HepG2 (cell line): Measurements from ENCODE around the gene GFER. TPM values are rescaled to one million over a fixed set of nuclear protein-coding genes. Genes with fewer than 3 reads are reported as not detected.
A peak's percentile ranks its signal among the peaks of the same experiment; 100 is the strongest.

Experiments
- DRAP1 ChIP-seq: IDR thresholded peaks from 2 replicates; pipeline ENCODE4 v1.6.1; 2016; ENCODE audit warnings: missing genetic modification reagents, missing compliant biosample characterization
- KLF15 ChIP-seq: sonication (generic); formaldehyde crosslinking; IDR thresholded peaks from 2 replicates; pipeline ENCODE4 v1.8.1; 2023; ENCODE audit warnings: borderline replicate concordance, mild to moderate bottlenecking, inconsistent platforms, missing genetic modification reagents, mixed read lengths
- MED1 ChIP-seq: sonication (generic); formaldehyde crosslinking; IDR thresholded peaks from 2 replicates; pipeline ENCODE4 v1.4.0; 2020; ENCODE audit warnings: missing genetic modification reagents
- MEIS1 ChIP-seq: sonication (generic); formaldehyde crosslinking; IDR thresholded peaks from 2 replicates; pipeline ENCODE4 v1.9.0; 2021; ENCODE audit warnings: mild to moderate bottlenecking, missing genetic modification reagents, moderate library complexity, borderline replicate concordance
- MXD4 ChIP-seq: IDR thresholded peaks from 2 replicates; pipeline ENCODE4 v1.6.1; 2016; ENCODE audit warnings: mild to moderate bottlenecking, missing biosample characterization, missing genetic modification reagents
- POLR2AphosphoS2 ChIP-seq: IDR thresholded peaks from 2 replicates; pipeline ENCODE4 v1.6.1; 2011; ENCODE audit warnings: low read depth, low read length, improper control_type of control experiment
- RORA ChIP-seq: sonication (generic); formaldehyde crosslinking; IDR thresholded peaks from 2 replicates; pipeline ENCODE4 v1.5.0; 2020; ENCODE audit warnings: mild to moderate bottlenecking, missing genetic modification reagents, moderate library complexity
- RXRB ChIP-seq: IDR thresholded peaks from 2 replicates; pipeline ENCODE4 v1.6.1; 2016; ENCODE audit warnings: borderline replicate concordance, missing genetic modification reagents, missing compliant biosample characterization
- SIX4 ChIP-seq: sonication (generic); formaldehyde crosslinking; IDR thresholded peaks from 2 replicates; pipeline ENCODE4 v1.4.0; 2020; ENCODE audit warnings: missing genetic modification reagents
- TBP ChIP-seq: sonication (generic); formaldehyde crosslinking; IDR thresholded peaks from 2 replicates; pipeline ENCODE4 v1.5.0; 2020; ENCODE audit warnings: missing genetic modification reagents
- THRA ChIP-seq: sonication (generic); formaldehyde crosslinking; IDR thresholded peaks from 2 replicates; pipeline ENCODE4 v1.4.0; 2020; ENCODE audit warnings: missing genetic modification reagents, borderline replicate concordance
- ZNF276 ChIP-seq: sonication (generic); formaldehyde crosslinking; IDR thresholded peaks from 2 replicates; pipeline ENCODE4 v1.4.0; 2020; ENCODE audit warnings: mild to moderate bottlenecking, low read depth, missing genetic modification reagents
- ZNF646 ChIP-seq: sonication (generic); formaldehyde crosslinking; IDR thresholded peaks from 2 replicates; pipeline ENCODE4 v1.9.0; 2021; ENCODE audit warnings: mild to moderate bottlenecking, missing genetic modification reagents
- ZNF704 ChIP-seq: sonication (generic); formaldehyde crosslinking; IDR thresholded peaks from 2 replicates; pipeline ENCODE4 v1.8.1; 2023; ENCODE audit warnings: mild to moderate bottlenecking, inconsistent platforms, moderate library complexity, missing genetic modification reagents, borderline replicate concordance
- ZNF781 ChIP-seq: sonication (generic); formaldehyde crosslinking; IDR thresholded peaks from 2 replicates; pipeline ENCODE4 v1.5.1; 2020; ENCODE audit warnings: borderline replicate concordance, mild to moderate bottlenecking, missing genetic modification reagents; ENCODE audit errors: not compliant biosample characterization
- ZNF883 ChIP-seq: sonication (generic); formaldehyde crosslinking; IDR thresholded peaks from 2 replicates; pipeline ENCODE4 v1.5.1; 2020; ENCODE audit warnings: mild to moderate bottlenecking, missing genetic modification reagents; ENCODE audit errors: not compliant biosample characterization
- polyA plus RNA-seq, 8 experiments: library from polyadenylated mRNA; depleted of rRNA in 3 of 8; stranded (reverse) in 7 of 8; unstranded in 1 of 8; fragments of >200 nt; fragmentation: Illumina TruSeq in 4 of 8; extraction: Trizol in 4 of 8; gene quantifications; 2 replicates each; pipeline versions ENCODE4 v1.2.1 to v1.2.3, GENCODE V29; 2011 to 2016; ENCODE audit warnings: low read depth in 4 of 8, missing spikeins in 1 of 8, mixed read lengths in 1 of 8; ENCODE audit not compliant: insufficient read depth in 1 of 8
- total RNA-seq, 5 experiments: library from RNA; depleted of rRNA; stranded (reverse); fragments of >200 nt; fragmentation: Illumina TruSeq; extraction: Trizol; gene quantifications; 2 replicates each; pipeline ENCODE4 v1.2.3, GENCODE V29; 2016; ENCODE audit warnings: low read depth in 1 of 5

Gene GFER
- total and polyA plus RNA-seq, 2 of the 13 experiments (the other 11 are each of a cell fraction or from before 2014, with no cell fraction given) = 28.6 to 71.7 TPM

GRCh38 chr16:1940273-1941161, 43.5 kb upstream of the GFER start (continued):
- TF ChIP-seq ZNF704 (CRISPR knock-in tag) (0 out of 2 replicates have a peak, but pooled peaks have one; percentile 35), ZNF646 (CRISPR knock-in tag) (no peak), THRA (peak; percentile 54; the same call in 1 of the 2 replicates), MED1 (CRISPR knock-in tag) (peak; percentile 88), SIX4 (CRISPR knock-in tag) (no peak), RXRB (peak; percentile 71), KLF15 (CRISPR knock-in tag) (no peak), TBP (no peak), ZNF883 (CRISPR knock-in tag) (peak; percentile 61), MXD4 (CRISPR knock-in tag) (peak; percentile 70; the same call in 1 of the 2 replicates), POLR2AphosphoS2 (no peak), RORA (CRISPR knock-in tag) (no peak), ZNF781 (peak; percentile 93), ZNF276 (CRISPR knock-in tag) (0 out of 2 replicates have a peak, but pooled peaks have one; percentile 48), MEIS1 (CRISPR knock-in tag) (peak; percentile 31; the same call in 1 of the 2 replicates), DRAP1 (CRISPR knock-in tag) (peak; percentile 69)
